ENCODE measurements around the gene TTYH2.

Gene TTYH2

DNA sequence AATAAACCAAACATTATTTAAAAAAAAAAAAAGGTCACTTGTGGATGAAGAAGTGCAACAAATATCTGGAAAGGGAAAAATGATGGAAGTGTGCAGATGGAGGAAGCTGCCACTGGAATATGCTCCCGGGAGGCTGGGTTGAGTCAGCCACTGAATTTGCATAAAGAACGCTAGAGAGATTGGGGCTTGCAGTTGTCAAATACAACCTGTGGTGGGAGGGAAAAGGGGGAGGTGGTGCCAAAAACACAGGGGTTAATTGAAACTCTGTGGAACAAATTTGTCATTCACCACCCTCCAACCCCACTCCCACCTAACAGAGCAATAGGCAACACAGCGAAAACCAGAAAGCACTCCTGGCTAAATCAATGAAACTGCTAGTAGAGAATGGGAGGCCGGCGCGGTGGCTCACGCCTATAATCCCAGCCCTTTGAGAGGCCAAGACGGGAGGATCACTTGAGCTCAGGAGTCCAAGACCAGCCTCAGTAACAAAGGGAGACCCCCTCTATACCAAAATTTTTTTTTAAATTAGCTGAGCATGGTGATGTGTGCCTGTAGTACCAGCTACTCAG is 47.5 kb upstream of the TTYH2 start:
- no peaks in the 10 kb centered on the region for H3K36me3 ChIP-seq (ENCODE audit: control insufficient read depth in 1 of 2, insufficient read depth in 2 of 2, low read depth in 1 of 2, low read length in 2 of 2)
- H2BK15ac ChIP-seq (ENCODE audit: low read depth, poor library complexity, severe bottlenecking): no peak overlapping the region
- H3K79me1 ChIP-seq (replicated peaks; ENCODE audit: low read length, poor library complexity, severe bottlenecking): no peaks in the 10 kb centered on the region
- H3K23ac ChIP-seq (ENCODE audit: low read length in 2 of 2): no peak overlapping the region
- H3K9me3 ChIP-seq (ENCODE audit: control insufficient read depth, low read length): no peaks in the 10 kb centered on the region
- no peak overlapping the region for H2AFZ ChIP-seq (ENCODE audit: low read depth, low read length)
- no peak overlapping the region for H4K8ac ChIP-seq (ENCODE audit: low read length)
- no peak overlapping the region for H2BK120ac ChIP-seq (ENCODE audit: low read depth, low read length)
- H3K4ac ChIP-seq (ENCODE audit: low read depth in 1 of 2, low read length in 2 of 2): no peak overlapping the region
- H3K27ac ChIP-seq (ENCODE audit: low read length, poor library complexity, severe bottlenecking): no peak overlapping the region
- H3K4me2 ChIP-seq (ENCODE audit: low read length, poor library complexity, severe bottlenecking): no peak overlapping the region
- no peak overlapping the region for H2BK5ac ChIP-seq (ENCODE audit: low read depth, low read length, poor library complexity, severe bottlenecking)
- H2BK12ac ChIP-seq (ENCODE audit: low read length in 2 of 2): no peak overlapping the region
- H3K14ac ChIP-seq (ENCODE audit: low read length in 2 of 2): no peak overlapping the region
- no peak overlapping the region for H2AK5ac ChIP-seq (ENCODE audit: low read length, severe bottlenecking)
- no peak for DNase-seq
- H4K91ac ChIP-seq (ENCODE audit: low read length): no peak overlapping the region
- H3K4me3 ChIP-seq (ENCODE audit: insufficient read depth in 1 of 2, low read depth in 1 of 2, low read length in 2 of 2): no peak overlapping the region
- no peak overlapping the region for H3K18ac ChIP-seq (ENCODE audit: low read depth in 1 of 2, low read length in 2 of 2)
- 81% methylated on average over 6 of the region's 8 CpGs for WGBS
- peaks cover 3 to 67% of the 10 kb centered on the region in 2 experiments for H3K27me3 ChIP-seq (ENCODE audit: control insufficient read depth in 1 of 2, insufficient read depth in 1 of 2, low read length in 2 of 2)
- no peak overlapping the region for H3K9ac ChIP-seq (ENCODE audit: low read length)
- H3K4me1 ChIP-seq (ENCODE audit: control insufficient read depth, insufficient read depth, low read depth, low read length): no peaks in the 10 kb centered on the region

DNA sequence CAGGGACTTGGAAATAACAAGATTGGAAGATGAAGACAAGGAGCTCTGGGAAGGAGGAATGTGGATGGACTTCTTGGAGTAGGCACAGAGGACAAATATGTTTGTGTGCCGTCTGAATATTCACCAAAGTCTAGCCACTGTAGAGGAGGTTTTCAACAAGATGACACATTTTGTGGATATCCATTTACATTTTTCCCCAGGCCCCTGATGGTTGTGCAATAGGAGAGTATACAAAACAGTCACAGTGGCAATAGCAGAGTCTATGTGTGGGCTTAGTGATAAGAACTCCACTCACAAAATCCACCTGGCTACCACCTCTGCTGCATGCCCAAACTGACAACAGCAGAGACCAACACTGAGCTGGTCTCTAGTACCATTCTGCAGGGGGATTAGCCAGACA is 42.4 kb upstream of the TTYH2 start:
- Histone ChIP-seq H2BK120ac (ENCODE audit: low read depth, low read length) (no peak overlapping the region), H3K9me3 (ENCODE audit: control insufficient read depth, low read length) (no peaks in the 10 kb centered on the region), H3K14ac (ENCODE audit: low read length in 2 of 2) (no peak overlapping the region), H3K27me3 (ENCODE audit: control insufficient read depth in 1 of 2, insufficient read depth in 1 of 2, low read length in 2 of 2) (peaks cover 12 to 74% of the 10 kb centered on the region in 2 experiments), H2BK15ac (ENCODE audit: low read depth, poor library complexity, severe bottlenecking) (no peak overlapping the region), H4K91ac (ENCODE audit: low read length) (no peak overlapping the region), H3K18ac (ENCODE audit: low read depth in 1 of 2, low read length in 2 of 2) (no peak overlapping the region), H3K4me2 (ENCODE audit: low read length, poor library complexity, severe bottlenecking) (no peak overlapping the region), H3K23ac (ENCODE audit: low read length in 2 of 2) (no peak overlapping the region), H3K4me1 (ENCODE audit: control insufficient read depth, insufficient read depth, low read depth, low read length) (no peaks in the 10 kb centered on the region), H2BK5ac (ENCODE audit: low read depth, low read length, poor library complexity, severe bottlenecking) (no peak overlapping the region), H2BK12ac (ENCODE audit: low read length in 2 of 2) (no peak overlapping the region), H2AK5ac (ENCODE audit: low read length, severe bottlenecking) (no peak overlapping the region), H3K27ac (ENCODE audit: low read length, poor library complexity, severe bottlenecking) (no peak overlapping the region), H3K4me3 (ENCODE audit: insufficient read depth in 1 of 2, low read depth in 1 of 2, low read length in 2 of 2) (no peak overlapping the region), H3K9ac (ENCODE audit: low read length) (no peak overlapping the region), H3K36me3 (ENCODE audit: control insufficient read depth in 1 of 2, insufficient read depth in 2 of 2, low read depth in 1 of 2, low read length in 2 of 2) (no peaks in the 10 kb centered on the region), H2AFZ (ENCODE audit: low read depth, low read length) (no peak overlapping the region), H3K4ac (ENCODE audit: low read depth in 1 of 2, low read length in 2 of 2) (no peak overlapping the region), H4K8ac (ENCODE audit: low read length) (no peak overlapping the region), H3K79me1 (replicated peaks; ENCODE audit: low read length, poor library complexity, severe bottlenecking) (no peaks in the 10 kb centered on the region)
- no peak for DNase-seq
- WGBS: 100% methylated on average over 1 of the region's 1 CpG

DNA sequence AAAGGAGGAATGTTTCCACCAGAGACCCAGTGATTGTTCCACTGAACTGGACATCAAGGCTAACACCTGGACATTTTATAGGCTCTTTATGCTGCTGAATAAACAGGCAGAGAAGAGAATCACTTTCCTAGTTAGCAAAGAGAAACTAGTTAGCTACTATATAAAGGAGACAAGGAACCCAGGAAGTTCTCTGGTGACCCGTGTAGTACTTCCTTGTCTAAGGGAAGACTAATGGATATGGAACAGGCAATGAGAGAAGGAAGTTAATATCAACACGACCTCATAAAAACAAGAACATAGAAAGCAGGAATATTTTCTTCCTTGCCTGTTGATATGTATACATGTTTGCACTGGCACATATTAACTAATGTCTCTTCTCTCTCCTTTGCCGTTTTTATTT is 40.7 kb upstream of the TTYH2 start:
- WGBS: 100% methylated on average over 1 of the region's 3 CpGs
- no peak overlapping the region for H3K4me2 ChIP-seq (ENCODE audit: low read length, poor library complexity, severe bottlenecking)

DNA sequence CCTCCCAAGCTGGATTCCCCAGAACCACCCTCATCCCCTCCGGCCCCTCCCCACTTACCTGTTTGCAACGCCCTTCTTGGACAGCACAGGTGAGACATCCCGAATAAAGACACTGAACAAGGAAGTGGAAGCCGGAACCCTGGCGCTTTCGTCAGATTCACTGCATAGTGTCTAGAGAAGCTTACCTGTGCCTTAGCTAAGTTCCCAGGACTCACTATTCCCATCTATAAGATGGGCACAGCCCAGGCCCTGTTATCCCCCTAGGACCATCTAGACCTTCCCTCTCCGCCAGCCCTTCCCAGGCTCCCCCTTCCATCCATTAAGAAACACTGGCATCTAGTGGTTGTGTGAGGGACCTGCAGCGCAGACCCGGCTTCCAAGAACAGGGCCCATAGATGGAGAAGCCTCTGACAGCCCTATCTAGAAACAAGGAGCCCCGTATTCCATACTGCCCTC is 36.8 kb upstream of the TTYH2 start:
- Histone ChIP-seq H2BK120ac (ENCODE audit: low read depth, low read length) (no peak overlapping the region), H4K91ac (ENCODE audit: low read length) (no peak overlapping the region), H3K23ac (ENCODE audit: low read length in 2 of 2) (no peak overlapping the region), H3K4me2 (ENCODE audit: low read length, poor library complexity, severe bottlenecking) (no peak overlapping the region), H3K4me1 (ENCODE audit: control insufficient read depth, insufficient read depth, low read depth, low read length) (peaks cover 9% of the 10 kb centered on the region), H2BK5ac (ENCODE audit: low read depth, low read length, poor library complexity, severe bottlenecking) (no peak overlapping the region), H3K9me3 (ENCODE audit: control insufficient read depth, low read length) (no peaks in the 10 kb centered on the region), H3K36me3 (ENCODE audit: control insufficient read depth in 1 of 2, insufficient read depth in 2 of 2, low read depth in 1 of 2, low read length in 2 of 2) (no peaks in the 10 kb centered on the region), H3K27me3 (ENCODE audit: control insufficient read depth in 1 of 2, insufficient read depth in 1 of 2, low read length in 2 of 2) (peaks cover 31 to 69% of the 10 kb centered on the region in 2 experiments), H3K4me3 (ENCODE audit: insufficient read depth in 1 of 2, low read depth in 1 of 2, low read length in 2 of 2) (no peak overlapping the region), H3K18ac (ENCODE audit: low read depth in 1 of 2, low read length in 2 of 2) (no peak overlapping the region), H2BK12ac (ENCODE audit: low read length in 2 of 2) (no peak overlapping the region), H2BK15ac (ENCODE audit: low read depth, poor library complexity, severe bottlenecking) (no peak overlapping the region), H3K9ac (ENCODE audit: low read length) (no peak overlapping the region), H3K4ac (ENCODE audit: low read depth in 1 of 2, low read length in 2 of 2) (no peak overlapping the region), H2AFZ (ENCODE audit: low read depth, low read length) (no peak overlapping the region), H2AK5ac (ENCODE audit: low read length, severe bottlenecking) (no peak overlapping the region), H4K8ac (ENCODE audit: low read length) (no peak overlapping the region), H3K79me1 (replicated peaks; ENCODE audit: low read length, poor library complexity, severe bottlenecking) (no peaks in the 10 kb centered on the region), H3K27ac (ENCODE audit: low read length, poor library complexity, severe bottlenecking) (peak overlapping the region; percentile 21), H3K14ac (ENCODE audit: low read length in 2 of 2) (no peak overlapping the region)
- 47% methylated on average over 10 of the region's 10 CpGs for WGBS
- DNase-seq: peak; percentile 65

More for the DNA sequence above, 40.7 kb upstream of the TTYH2 start:
- Histone ChIP-seq H4K91ac (ENCODE audit: low read length) (no peak overlapping the region), H4K8ac (ENCODE audit: low read length) (no peak overlapping the region), H3K9me3 (ENCODE audit: control insufficient read depth, low read length) (no peaks in the 10 kb centered on the region), H3K14ac (ENCODE audit: low read length in 2 of 2) (no peak overlapping the region), H3K18ac (ENCODE audit: low read depth in 1 of 2, low read length in 2 of 2) (no peak overlapping the region), H2BK12ac (ENCODE audit: low read length in 2 of 2) (no peak overlapping the region), H2BK5ac (ENCODE audit: low read depth, low read length, poor library complexity, severe bottlenecking) (no peak overlapping the region), H2BK15ac (ENCODE audit: low read depth, poor library complexity, severe bottlenecking) (no peak overlapping the region), H3K9ac (ENCODE audit: low read length) (no peak overlapping the region), H2AFZ (ENCODE audit: low read depth, low read length) (no peak overlapping the region), H3K4ac (ENCODE audit: low read depth in 1 of 2, low read length in 2 of 2) (no peak overlapping the region), H3K36me3 (ENCODE audit: control insufficient read depth in 1 of 2, insufficient read depth in 2 of 2, low read depth in 1 of 2, low read length in 2 of 2) (no peaks in the 10 kb centered on the region), H2BK120ac (ENCODE audit: low read depth, low read length) (no peak overlapping the region), H2AK5ac (ENCODE audit: low read length, severe bottlenecking) (no peak overlapping the region), H3K27ac (ENCODE audit: low read length, poor library complexity, severe bottlenecking) (no peak overlapping the region), H3K4me3 (ENCODE audit: insufficient read depth in 1 of 2, low read depth in 1 of 2, low read length in 2 of 2) (no peak overlapping the region), H3K23ac (ENCODE audit: low read length in 2 of 2) (no peak overlapping the region), H3K4me1 (ENCODE audit: control insufficient read depth, insufficient read depth, low read depth, low read length) (peaks cover 8% of the 10 kb centered on the region), H3K79me1 (replicated peaks; ENCODE audit: low read length, poor library complexity, severe bottlenecking) (no peaks in the 10 kb centered on the region), H3K27me3 (ENCODE audit: control insufficient read depth in 1 of 2, insufficient read depth in 1 of 2, low read length in 2 of 2) (peaks cover 12 to 66% of the 10 kb centered on the region in 2 experiments)
- DNase-seq: no peak
